NCI-H345 treated with DMSO at 0.1 percent for 48 hours (cell line): ENCODE measurements around the gene PVALB.
A peak's percentile ranks its signal among the peaks of the same experiment; 100 is the strongest.

Source experiments
- DNase-seq: peaks from one replicate; lab custom pipeline; 2025; ENCODE audit not compliant: unreplicated experiment; lab: John Stamatoyannopoulos, UW

The PVALB gene

GRCh38 chr22:36775586-36775963, 41.3 kb downstream of the PVALB start:
- DNase-seq: peak; percentile 5

DNA sequence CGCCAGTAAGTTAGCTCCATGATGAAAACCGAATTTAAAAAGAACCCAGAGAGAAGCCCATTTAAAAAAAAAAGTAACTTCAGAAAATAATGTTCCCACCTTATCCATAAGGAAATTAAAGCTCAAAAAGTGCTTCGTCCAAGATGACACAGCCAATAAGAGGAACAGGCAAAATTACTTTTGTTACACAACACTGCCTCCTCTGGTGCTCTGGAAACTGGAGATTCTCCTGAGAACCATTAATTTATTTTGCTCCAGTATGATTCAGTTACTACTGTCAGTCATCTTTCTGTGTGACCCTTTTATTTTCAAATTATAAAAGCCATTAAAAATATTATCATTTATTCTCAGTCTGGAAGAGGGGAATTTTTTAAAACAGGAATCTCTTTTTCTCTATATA, 42.9 kb downstream of the PVALB start:
- DNase-seq: no peak

- no peak for DNase-seq
Observed at GRCh38 chr22:36772451-36772850, 44.4 kb downstream of the PVALB start.

DNA sequence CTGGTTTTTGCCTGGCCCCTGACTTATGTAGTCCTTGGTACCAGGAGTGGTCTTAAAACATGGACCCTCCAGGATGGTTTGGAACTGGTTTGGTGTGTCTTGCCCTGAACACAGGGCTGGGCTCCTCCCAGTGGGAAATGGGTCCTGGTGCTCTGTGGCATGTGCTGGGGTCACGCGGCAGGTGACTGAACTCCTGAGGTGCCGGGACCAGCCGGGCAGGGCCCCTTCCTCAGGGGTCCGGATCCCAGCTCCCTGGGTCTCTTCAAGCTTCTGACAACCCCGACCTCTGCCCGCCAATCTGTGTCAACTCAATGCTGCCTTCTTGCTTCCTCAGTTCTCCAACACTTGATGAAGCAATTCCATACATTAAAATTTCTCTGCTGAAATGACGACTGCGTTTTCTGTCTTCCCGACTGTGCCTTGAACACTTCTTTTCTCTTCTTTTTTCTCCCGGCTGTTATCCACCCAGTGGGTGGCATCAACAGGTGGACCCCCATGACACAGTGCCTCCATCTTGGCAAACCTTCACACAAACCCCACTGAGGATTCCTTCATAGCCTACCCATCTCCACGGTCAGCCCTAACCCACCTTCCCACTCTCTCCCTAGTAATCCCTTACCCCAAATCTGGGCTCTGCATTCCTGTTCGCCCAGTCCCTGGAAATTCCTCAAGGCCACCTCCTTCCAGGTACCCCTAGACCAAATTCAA, 45.3 kb downstream of the PVALB start:
- no peak for DNase-seq

DNA sequence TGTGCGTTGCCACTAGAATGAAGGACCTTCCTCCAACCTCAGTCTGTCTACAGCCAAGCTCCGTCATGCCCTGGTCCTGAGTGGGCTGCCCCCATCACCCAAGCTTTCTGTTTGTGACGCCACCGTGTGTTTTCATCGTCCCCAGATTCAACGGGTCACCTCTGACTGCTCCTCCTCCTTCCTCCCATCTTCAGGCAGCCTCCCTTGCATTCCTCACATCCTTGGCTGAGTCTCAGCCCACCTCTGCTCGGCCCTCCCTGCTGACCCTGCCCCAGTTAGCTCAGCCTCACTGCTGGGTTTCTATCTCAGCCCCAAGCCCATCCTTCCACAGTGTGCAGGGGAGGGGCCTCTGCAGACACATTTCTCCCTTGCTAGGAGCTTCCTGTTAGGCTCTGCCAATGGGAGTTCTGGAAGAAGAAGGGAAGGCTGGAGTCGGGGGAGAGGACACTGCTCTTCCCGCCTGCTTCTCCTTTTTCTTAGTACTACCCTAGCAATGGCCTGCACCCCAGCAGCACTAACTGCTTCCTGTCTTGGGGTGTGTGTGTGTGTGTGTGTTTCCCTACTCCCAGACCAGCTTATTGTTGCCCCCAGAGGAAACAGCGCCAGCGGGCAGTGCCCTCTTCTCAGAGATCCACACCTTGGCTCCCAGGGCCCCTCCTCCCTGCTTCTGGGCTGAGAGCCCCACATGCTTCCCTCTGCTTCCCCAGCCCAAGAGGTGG, 46.2 kb downstream of the PVALB start:
- no peak for DNase-seq

GRCh38 chr22:36769541-36770512, 47.0 kb downstream of the PVALB start:
- DNase-seq: no peak

- no peak for DNase-seq
Observed at GRCh38 chr22:36768616-36769015, 48.2 kb downstream of the PVALB start.

DNA sequence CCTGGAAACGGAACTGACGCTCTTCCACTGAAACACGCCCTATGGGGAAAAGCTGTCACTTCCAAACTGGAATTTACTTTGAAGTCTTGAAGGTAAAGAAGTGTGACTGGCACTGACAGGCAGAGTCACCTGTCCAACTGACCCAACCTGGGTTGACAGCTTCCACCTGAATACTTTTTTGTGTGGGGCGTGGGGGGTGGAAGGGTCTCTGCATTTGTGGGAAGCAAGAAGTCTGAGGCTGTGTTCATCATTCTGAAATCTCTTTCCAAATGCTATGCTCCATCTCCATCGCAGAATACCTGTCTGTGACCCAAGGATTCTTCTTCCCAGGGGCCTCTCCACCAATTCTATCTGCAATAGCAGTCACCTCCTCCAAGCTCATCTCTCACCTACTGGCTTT, 48.7 kb downstream of the PVALB start:
- DNase-seq: no peak

DNA sequence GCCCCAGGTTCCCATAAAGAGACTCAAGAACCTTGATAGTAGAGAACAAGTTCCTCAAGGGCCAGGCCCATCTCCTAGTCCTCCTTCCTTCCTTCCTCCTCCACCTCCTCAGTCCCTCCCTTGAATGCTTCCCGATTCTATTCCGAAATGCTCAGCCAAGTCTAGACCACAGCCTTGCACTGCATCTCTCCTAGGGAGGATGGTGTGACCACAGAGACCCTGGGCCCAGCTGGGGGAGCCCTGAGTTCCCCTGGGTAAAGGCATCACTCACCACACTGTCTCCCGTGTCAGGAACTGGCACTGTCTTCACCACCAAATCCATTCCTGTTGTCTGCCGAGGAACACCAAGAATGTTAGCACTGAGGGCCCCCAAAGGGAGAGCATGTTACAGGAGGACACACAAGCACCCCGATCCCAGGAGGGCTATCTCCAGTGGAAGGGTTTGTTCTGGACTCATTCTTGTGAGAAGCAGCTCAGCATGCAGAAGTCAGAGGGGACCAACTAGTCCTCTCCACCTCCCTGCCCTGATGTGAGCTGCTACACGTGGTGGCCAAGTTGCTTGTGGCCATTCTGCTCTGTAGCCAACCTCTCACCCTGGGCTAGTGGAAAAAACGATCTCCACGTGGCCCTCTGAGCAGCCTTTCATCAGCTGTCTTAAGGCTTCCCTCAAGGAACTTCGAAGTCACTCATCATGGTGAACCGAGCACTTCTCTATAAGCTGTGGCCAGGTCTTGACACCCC, 49.6 kb downstream of the PVALB start:
- DNase-seq: no peak

- no peak for DNase-seq
Observed at GRCh38 chr22:36765943-36766450, 50.8 kb downstream of the PVALB start.

DNA sequence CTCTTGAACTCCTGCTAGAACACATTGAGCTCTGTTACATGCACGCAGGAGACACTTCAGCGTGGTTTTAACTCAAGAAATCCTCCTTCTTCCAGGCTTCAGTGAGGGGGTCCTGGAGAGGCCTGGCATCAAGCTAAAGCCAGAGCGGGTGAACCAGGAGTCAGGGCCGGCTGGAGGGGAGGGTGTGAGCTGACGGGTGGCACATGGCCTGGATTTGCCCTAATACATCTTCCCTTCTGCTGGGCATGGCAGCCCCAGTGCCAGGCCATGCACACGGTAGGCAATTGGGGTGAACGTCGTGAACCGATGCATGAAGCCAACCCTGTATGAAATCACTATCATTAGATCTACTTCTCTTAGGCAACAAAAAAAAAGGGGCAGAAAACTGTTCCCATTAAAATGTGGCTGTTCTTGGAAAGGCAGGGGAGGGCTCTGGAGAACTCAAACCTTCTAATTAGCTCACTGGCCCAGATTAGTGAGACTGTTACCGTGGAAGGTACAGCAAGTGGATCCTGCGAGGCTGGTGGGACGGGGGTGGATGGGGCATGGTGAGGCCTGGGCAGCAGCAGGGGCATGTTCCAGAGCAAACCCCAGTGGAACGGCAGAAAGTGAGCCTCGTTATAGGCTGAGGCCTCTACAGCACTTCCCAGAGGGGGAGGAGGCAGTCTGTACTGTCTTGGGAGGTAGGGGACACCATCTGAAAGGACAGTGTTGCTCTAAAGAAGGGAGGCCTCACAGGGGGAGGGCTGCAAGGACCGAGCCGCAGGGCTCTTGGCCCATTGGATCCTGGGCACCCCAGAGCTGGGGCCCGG, 51.5 kb downstream of the PVALB start:
- DNase-seq: no peak

DNA sequence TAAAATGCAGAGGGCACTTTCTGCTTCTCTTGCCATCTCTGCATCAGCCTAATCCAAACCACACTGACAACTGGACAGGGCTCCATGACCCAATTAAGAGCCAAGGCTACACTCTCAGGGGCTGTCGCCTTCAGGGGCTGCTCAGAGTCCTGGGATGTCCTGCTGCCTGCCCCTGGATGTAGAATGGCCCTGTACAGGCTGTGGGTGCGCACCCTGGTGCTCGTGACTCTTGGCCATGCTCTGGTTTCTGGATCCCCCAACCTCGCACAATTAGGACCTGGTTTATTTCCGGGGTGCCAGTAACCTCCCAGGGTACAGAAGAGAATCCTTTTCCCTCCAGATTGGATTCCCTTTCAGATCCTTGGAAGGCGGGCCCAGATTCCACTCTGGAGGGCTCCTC, 52.2 kb downstream of the PVALB start:
- DNase-seq: no peak

DNA sequence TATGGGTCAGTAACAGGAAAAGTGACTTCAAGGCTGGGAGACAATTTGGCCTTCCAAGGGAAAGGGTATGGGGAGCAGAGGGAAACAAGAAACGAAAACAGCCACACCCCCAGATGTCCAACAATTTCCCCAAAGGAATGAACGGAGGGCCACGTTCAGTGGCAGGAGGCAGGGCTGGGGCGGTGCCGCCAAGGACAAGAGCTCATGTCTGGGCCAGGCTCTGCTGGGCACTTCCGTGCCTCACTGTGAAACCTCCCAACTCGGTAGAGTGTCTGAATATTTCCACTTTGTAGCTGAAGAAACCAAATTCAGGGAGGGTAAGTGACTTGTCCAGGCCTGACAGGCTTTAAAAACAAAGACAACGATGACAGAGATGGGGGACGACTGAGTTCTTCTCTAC, 52.8 kb downstream of the PVALB start:
- no peak for DNase-seq

DNA sequence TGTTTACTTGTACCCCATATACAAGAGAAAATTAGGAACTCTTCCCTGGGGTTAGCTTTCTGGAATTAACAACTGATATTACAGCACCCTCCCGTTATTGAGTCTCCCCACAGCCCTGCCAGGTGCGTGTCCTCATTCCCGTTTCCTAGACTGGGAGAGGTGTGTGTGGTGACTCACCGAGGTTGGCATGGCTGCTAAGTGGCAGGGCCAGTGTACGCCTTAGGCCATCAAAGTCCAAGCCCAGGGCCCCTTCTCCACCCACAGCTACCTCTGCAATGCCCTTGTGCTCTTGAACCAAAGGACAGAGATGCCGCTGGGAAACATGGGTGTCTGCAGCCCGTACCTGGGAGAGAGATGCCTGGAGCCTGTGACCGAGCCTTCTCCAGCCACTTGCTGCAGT, 53.3 kb downstream of the PVALB start:
- DNase-seq: no peak

- no peak for DNase-seq
Observed at GRCh38 chr22:36762687-36763260, 54.1 kb downstream of the PVALB start.

DNA sequence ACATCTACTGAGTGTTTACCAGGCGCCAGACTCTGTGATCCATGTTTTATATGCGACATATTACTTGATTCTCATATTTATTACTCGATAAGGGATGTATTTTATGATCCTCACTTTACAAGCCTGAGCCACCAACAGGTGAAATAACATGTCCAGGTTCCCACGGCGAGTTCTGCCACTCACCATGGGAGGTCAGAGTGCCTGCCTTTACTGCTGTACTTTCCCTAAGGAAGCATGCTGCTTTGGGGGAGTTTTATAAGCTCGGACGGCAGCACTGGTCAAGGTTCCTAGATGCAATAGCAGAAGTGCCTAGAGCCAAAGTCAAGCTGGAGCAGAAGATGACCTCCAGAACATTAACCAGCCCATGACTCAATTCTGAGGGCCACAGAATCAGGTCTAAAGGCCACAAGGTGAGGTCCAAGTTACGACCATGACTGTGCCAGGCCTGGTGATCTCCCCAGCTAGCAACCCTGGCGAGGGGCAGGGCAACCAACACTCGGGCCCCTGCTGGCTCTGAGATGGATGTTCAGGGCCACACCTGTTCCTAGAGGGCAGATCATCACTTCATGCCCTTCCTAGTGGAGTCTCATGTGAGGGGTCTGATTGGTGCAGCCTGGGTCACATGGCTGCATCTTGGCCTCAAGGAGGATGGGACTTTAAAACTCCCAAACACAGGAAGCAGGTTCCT, 55.1 kb downstream of the PVALB start:
- DNase-seq: no peak

DNA sequence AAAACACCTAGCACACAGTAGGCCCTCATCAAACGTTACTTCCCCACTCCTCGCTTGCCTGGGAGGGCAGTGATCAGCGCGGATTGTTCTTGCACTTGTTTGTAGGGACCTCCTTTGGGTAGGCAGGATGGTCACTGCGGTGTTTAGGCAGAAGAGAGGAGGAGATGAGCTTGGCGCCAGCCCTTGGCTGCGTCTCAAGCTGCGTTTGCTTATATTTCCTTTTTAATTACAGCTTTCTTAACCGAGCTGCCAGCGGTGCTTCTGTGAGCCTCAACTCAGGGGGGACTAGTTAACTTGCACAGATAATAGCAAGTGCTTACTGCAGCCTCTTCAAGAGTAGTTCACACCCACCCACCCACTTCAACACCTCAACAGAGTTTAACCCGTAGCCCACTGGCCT, 56.0 kb downstream of the PVALB start:
- DNase-seq: no peak

- no peak for DNase-seq
Observed at GRCh38 chr22:36759481-36760159, 57.2 kb downstream of the PVALB start.
